SK-N-SH treated with all-trans-retinoic acid at 6 μM for 48 hours (cell line): ENCODE results near the gene ABHD8.

Experiments used
- BACH2 ChIP-seq: fragments of 250-450 bp; sonication (Bioruptor Pico); IDR thresholded peaks from 2 replicates; pipeline ENCODE4 v1.9.0; 2021; ENCODE audit warnings: mild to moderate bottlenecking, borderline replicate concordance
- CSDC2 ChIP-seq: fragments of 250-450 bp; sonication (Bioruptor Pico); IDR thresholded peaks from 2 replicates; pipeline ENCODE4 v1.5.0; 2020; ENCODE audit warnings: mild to moderate bottlenecking, moderate library complexity
- ISL1 ChIP-seq: fragments of 250-450 bp; sonication (Bioruptor Pico); IDR thresholded peaks from 2 replicates; pipeline ENCODE4 v2.1.2; 2022; ENCODE audit warnings: mild to moderate bottlenecking, moderate library complexity
- PPARA ChIP-seq: fragments of 250-450 bp; sonication (Bioruptor Pico); IDR thresholded peaks from 2 replicates; pipeline ENCODE4 v1.5.0; 2020; ENCODE audit warnings: mild to moderate bottlenecking, borderline replicate concordance
- RARB ChIP-seq: fragments of 250-450 bp; sonication (Bioruptor Pico); IDR thresholded peaks from 2 replicates; pipeline ENCODE4 v1.8.0; 2021; ENCODE audit warnings: mild to moderate bottlenecking, moderate library complexity
- SNAI2 ChIP-seq: fragments of 250-450 bp; sonication (Bioruptor Pico); IDR thresholded peaks from 2 replicates; pipeline ENCODE4 v1.5.0; 2020; ENCODE audit warnings: mild to moderate bottlenecking, moderate library complexity
- TCF4 ChIP-seq: fragments of 250-450 bp; sonication (Bioruptor Pico); IDR thresholded peaks from 2 replicates; pipeline ENCODE4 v1.8.0; 2021; ENCODE audit warnings: mild to moderate bottlenecking, moderate library complexity, borderline replicate concordance
- ZC3H10 ChIP-seq: fragments of 250-450 bp; sonication (Bioruptor Pico); IDR thresholded peaks from 2 replicates; pipeline ENCODE4 v1.5.1; 2021; ENCODE audit warnings: mild to moderate bottlenecking, moderate library complexity
- ZFP3 ChIP-seq: fragments of 250-450 bp; sonication (Bioruptor Pico); IDR thresholded peaks from 2 replicates; pipeline ENCODE4 v1.5.0; 2020; ENCODE audit warnings: mild to moderate bottlenecking, moderate library complexity
- TF ChIP-seq, protein P1 (sequence below): fragments of 250-450 bp; sonication (Bioruptor Pico); IDR thresholded peaks from 2 replicates; pipeline ENCODE4 v1.5.1; 2021; ENCODE audit warnings: mild to moderate bottlenecking, moderate library complexity
- TF ChIP-seq, protein P2 (sequence below): fragments of 250-450 bp; sonication (Bioruptor Pico); IDR thresholded peaks from 2 replicates; pipeline ENCODE4 v1.8.0; 2021; ENCODE audit warnings: low read depth, mild to moderate bottlenecking, moderate library complexity, borderline replicate concordance
- TF ChIP-seq, protein P3 (sequence below): fragments of 250-450 bp; sonication (Bioruptor Pico); IDR thresholded peaks from 2 replicates; pipeline ENCODE4 v1.5.0; 2020; ENCODE audit warnings: mild to moderate bottlenecking, moderate library complexity
- TF ChIP-seq, protein P4 (sequence below): fragments of 250-450 bp; sonication (Bioruptor Pico); IDR thresholded peaks from 2 replicates; pipeline ENCODE4 v1.5.1; 2020; ENCODE audit warnings: low read depth, mild to moderate bottlenecking, moderate library complexity
- TF ChIP-seq, protein P5 (sequence below): fragments of 250-450 bp; sonication (Bioruptor Pico); IDR thresholded peaks from 2 replicates; pipeline ENCODE4 v1.8.0; 2020; ENCODE audit warnings: mild to moderate bottlenecking, moderate library complexity, borderline replicate concordance

DNA sequence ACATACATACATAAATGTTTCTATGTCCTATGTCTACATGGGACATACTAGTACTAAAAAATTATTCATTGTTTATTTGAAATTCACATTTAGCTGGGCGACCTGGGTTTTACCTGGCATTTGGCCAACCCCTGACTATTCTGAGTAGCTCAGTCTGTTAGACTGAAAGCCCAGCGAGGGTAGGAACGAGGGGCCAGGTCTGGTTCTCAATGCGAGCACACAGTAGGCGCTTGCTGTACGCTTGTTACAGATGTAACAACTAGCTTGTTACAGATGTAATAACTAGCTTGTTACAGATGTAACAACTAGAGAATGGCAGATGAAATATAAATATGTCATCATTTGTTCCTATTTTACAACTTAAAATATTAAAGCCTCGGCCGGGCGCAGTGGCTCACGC lies 32.4 kb upstream of the ABHD8 start:
- TF ChIP-seq CSDC2 (CRISPR knock-in tag) (no peak), SNAI2 (CRISPR knock-in tag) (no peak), ZFP3 (CRISPR knock-in tag) (no peak), RARB (CRISPR knock-in tag) (no peak), ISL1 (CRISPR knock-in tag) (no peak), TCF4 (CRISPR knock-in tag) (no peak), ZC3H10 (CRISPR knock-in tag) (no peak), BACH2 (no peak), PPARA (CRISPR knock-in tag) (no peak)
- TF ChIP-seq, protein P1, sequence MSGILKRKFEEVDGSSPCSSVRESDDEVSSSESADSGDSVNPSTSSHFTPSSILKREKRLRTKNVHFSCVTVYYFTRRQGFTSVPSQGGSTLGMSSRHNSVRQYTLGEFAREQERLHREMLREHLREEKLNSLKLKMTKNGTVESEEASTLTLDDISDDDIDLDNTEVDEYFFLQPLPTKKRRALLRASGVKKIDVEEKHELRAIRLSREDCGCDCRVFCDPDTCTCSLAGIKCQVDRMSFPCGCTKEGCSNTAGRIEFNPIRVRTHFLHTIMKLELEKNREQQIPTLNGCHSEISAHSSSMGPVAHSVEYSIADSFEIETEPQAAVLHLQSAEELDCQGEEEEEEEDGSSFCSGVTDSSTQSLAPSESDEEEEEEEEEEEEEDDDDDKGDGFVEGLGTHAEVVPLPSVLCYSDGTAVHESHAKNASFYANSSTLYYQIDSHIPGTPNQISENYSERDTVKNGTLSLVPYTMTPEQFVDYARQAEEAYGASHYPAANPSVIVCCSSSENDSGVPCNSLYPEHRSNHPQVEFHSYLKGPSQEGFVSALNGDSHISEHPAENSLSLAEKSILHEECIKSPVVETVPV (CRISPR knock-in tag) = no peak
- TF ChIP-seq, protein P2, sequence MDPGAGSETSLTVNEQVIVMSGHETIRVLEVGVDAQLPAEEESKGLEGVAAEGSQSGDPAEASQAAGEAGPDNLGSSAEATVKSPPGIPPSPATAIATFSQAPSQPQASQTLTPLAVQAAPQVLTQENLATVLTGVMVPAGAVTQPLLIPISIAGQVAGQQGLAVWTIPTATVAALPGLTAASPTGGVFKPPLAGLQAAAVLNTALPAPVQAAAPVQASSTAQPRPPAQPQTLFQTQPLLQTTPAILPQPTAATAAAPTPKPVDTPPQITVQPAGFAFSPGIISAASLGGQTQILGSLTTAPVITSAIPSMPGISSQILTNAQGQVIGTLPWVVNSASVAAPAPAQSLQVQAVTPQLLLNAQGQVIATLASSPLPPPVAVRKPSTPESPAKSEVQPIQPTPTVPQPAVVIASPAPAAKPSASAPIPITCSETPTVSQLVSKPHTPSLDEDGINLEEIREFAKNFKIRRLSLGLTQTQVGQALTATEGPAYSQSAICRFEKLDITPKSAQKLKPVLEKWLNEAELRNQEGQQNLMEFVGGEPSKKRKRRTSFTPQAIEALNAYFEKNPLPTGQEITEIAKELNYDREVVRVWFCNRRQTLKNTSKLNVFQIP = no peak
- TF ChIP-seq, protein P3, sequence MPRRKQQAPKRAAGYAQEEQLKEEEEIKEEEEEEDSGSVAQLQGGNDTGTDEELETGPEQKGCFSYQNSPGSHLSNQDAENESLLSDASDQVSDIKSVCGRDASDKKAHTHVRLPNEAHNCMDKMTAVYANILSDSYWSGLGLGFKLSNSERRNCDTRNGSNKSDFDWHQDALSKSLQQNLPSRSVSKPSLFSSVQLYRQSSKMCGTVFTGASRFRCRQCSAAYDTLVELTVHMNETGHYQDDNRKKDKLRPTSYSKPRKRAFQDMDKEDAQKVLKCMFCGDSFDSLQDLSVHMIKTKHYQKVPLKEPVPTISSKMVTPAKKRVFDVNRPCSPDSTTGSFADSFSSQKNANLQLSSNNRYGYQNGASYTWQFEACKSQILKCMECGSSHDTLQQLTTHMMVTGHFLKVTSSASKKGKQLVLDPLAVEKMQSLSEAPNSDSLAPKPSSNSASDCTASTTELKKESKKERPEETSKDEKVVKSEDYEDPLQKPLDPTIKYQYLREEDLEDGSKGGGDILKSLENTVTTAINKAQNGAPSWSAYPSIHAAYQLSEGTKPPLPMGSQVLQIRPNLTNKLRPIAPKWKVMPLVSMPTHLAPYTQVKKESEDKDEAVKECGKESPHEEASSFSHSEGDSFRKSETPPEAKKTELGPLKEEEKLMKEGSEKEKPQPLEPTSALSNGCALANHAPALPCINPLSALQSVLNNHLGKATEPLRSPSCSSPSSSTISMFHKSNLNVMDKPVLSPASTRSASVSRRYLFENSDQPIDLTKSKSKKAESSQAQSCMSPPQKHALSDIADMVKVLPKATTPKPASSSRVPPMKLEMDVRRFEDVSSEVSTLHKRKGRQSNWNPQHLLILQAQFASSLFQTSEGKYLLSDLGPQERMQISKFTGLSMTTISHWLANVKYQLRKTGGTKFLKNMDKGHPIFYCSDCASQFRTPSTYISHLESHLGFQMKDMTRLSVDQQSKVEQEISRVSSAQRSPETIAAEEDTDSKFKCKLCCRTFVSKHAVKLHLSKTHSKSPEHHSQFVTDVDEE (CRISPR knock-in tag) = no peak
- TF ChIP-seq, protein P4, sequence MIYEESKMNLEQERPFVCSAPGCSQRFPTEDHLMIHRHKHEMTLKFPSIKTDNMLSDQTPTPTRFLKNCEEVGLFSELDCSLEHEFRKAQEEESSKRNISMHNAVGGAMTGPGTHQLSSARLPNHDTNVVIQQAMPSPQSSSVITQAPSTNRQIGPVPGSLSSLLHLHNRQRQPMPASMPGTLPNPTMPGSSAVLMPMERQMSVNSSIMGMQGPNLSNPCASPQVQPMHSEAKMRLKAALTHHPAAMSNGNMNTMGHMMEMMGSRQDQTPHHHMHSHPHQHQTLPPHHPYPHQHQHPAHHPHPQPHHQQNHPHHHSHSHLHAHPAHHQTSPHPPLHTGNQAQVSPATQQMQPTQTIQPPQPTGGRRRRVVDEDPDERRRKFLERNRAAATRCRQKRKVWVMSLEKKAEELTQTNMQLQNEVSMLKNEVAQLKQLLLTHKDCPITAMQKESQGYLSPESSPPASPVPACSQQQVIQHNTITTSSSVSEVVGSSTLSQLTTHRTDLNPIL (CRISPR knock-in tag) = no peak
- TF ChIP-seq, protein P5, sequence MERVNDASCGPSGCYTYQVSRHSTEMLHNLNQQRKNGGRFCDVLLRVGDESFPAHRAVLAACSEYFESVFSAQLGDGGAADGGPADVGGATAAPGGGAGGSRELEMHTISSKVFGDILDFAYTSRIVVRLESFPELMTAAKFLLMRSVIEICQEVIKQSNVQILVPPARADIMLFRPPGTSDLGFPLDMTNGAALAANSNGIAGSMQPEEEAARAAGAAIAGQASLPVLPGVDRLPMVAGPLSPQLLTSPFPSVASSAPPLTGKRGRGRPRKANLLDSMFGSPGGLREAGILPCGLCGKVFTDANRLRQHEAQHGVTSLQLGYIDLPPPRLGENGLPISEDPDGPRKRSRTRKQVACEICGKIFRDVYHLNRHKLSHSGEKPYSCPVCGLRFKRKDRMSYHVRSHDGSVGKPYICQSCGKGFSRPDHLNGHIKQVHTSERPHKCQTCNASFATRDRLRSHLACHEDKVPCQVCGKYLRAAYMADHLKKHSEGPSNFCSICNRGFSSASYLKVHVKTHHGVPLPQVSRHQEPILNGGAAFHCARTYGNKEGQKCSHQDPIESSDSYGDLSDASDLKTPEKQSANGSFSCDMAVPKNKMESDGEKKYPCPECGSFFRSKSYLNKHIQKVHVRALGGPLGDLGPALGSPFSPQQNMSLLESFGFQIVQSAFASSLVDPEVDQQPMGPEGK (CRISPR knock-in tag) = no peak
